Stimulated activated CD8-positive, alpha-beta memory T cell treated with anti-CD3 and anti-CD28 coated beads, Interleukin-4, amount 100 ng/mL, for 48 hours (primary cell): ENCODE data around the gene PPP2R5D.

Experiments used
- DNase-seq: peaks from one replicate; pipeline ENCODE4 v3.0.0-alpha.2; 2020

PPP2R5D gene

GRCh38 chr6:43060034-43060754, 75.8 kb downstream of the PPP2R5D start:
- no peak for DNase-seq

GRCh38 chr6:43060755-43061633, 76.6 kb downstream of the PPP2R5D start:
- no peak for DNase-seq

DNA sequence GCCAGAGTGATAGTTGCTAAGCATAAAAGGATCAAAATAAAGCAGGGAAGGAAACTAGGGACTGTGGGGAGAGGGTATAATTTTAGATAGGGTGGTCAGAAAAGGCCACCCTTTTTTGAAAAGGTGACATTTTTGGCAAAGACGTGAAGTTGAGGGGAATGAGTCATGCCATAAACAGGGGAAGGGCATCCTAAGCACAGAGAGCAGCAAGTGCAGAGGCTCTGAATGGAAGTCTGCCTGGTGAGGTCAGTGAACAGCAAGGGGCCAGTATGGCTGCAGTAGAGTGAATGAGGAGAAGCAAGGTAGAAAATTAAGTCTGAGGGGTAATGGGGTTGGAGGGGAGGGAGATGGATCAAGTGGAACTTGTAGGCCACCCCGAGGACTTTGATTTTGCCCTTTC, 77.5 kb downstream of the PPP2R5D start:
- DNase-seq: no peak
